ENCODE results near the gene FOLR3.
A peak's percentile ranks its signal among the peaks of the same experiment; 100 is the strongest.
"Not testable (repeated sequence)": the region's sequence is repeated elsewhere in the genome, so short reads cannot be mapped to it uniquely, and the experiment has no call there.

The FOLR3 gene

GRCh38 chr11:72169046-72169555 is 33.6 kb downstream of the FOLR3 start:
- not testable (repeated sequence) for DNase-seq

GRCh38 chr11:72169754-72170153 is 34.2 kb downstream of the FOLR3 start:
- DNase-seq, result not testable (repeated sequence)

DNA sequence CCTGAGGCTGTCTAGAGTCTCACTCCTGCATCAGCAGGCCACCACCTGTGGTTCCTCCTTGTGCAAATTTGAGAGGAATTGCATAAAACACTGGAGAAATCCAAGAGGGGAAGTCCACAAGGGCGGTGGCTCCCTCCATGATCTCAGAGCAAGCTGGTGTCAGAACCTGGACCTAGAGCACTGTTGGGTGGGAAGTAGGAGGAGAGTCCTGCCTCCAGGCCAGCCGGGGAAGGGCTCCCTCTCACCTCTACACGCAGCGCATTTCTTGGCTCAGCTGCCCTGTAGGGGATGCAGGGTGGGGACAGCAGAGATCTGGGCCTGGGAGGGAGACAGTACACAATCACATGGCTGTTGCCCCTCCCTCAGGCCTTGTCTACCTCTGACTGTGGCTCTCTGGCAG is 36.5 kb downstream of the FOLR3 start:
- not testable (repeated sequence) for DNase-seq

DNA sequence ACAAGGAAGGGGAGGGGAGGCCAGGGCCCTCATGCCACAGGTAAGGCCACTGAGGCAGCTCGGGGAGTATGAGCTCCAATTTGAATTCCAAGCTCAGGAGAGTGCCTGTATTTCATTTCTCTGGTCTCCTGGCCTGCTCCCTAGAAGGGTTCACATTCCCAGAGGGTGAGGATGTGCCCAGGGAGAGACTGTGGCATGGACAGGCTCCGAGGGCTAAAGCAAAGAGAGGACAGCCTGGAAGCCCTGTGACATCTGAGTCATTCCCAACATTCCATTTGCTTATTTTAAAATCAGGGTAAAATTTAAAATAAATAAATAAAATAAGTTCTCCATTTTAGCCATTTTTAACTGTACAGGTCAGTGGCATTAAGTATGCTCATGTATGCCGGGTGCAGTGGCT is 37.8 kb downstream of the FOLR3 start:
- DNase-seq, result no peak

DNA sequence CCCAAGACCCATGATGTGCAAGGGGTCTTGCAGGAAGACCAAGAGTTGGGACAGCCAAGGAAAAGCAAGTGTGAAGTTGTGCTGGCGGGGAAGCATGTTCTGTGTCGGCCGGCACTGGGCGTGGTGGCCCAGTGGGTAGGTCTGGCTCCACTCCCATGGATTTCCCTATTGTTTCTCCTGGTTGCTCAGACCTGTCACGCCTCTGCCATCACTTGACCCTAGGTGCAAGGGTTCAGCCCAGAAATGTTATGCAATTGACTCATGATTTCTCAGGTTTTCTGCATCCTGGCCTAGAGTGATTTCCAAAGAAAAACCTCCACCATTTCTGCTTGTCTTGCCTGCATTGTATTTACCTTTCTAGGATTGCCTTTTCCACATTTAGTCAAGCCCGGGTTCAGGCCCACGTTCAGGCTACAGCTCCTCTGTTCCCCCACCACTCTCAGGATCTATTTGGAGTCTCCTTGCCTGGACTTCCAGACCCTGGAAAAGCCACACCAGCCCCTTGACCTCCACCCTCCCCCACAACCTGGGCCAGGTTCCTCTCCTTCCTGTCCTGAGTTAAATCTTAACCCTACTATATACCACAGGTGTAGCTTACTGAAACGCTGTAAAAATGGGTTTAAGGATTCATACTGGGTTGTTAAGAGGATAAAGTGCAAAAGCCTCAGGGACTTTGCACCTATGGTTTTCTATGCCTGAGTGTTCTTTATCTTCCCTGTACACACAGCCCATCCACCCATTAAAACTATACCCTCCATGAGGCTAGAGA is 39.0 kb downstream of the FOLR3 start:
- DNase-seq, result no peak

GRCh38 chr11:72177656-72178055 is 42.1 kb downstream of the FOLR3 start:
- DNase-seq, result no peak

DNA sequence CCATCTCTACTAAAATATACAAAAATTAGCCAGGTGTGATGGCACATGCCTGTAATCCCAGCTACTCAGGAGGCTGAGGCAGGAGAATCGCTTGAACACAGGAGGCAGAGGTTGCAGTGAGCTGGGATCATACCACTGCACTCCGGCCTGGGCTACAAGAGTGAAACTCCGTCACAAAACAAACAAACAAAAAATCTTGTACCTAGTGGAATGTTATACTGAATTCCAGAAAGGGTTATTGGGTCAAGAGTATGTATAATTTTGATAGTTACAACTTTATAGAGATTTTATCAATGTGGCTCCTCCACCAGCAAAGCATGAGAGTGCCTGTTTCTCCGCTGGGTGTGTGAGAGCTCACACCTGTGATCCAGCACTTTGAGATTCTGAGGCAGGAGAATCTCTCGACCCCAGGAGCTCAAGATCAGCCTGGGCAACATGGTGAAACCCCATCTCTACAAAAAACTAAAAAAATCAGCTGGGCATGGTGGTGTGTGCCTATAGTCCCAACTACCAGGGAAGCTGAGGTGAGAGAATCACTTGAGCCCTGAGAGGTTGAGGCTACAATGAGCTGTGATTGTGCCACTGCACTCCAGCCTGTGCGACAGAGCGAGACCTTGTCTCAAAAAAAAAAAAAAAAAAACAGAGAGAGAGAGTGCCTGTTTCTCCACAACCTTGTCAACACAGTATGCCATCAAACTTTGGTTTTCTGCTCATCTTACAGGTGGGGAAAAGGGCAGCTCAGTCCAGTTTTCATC is 43.7 kb downstream of the FOLR3 start:
- DNase-seq, result no peak

DNA sequence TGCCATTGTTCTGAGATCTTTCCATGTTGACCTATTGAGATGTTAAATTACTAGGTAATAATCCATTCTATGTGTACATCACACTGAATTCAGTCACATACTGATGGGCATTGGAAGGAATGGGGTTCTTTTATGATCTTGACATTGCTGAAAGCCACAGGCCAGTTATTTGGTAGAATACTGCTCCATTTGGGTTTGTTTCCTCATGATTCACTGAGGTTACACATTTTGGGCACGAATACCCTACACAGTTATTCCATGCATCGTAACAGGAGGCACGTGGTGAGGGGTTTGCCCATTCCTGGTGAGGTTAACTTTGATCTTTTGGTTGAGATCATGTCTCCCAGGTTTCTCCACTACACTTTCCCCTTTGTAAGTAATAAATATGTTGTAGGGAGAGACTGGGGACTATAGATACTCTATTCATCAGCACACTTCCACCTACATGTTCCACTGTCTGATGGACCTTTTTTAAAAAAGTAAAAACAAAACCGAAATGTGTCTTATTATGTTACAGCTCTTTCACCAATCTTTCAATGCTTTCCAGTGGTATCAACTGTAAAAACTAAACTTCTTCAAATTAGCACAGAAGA is 44.4 kb downstream of the FOLR3 start:
- DNase-seq, result no peak

- not testable (repeated sequence) for DNase-seq
Observed at GRCh38 chr11:72180892-72181552, 45.5 kb downstream of the FOLR3 start.

GRCh38 chr11:72181553-72181958 is 46.0 kb downstream of the FOLR3 start:
- peak in 1 of 2 experiments; percentile 27 for DNase-seq

DNA sequence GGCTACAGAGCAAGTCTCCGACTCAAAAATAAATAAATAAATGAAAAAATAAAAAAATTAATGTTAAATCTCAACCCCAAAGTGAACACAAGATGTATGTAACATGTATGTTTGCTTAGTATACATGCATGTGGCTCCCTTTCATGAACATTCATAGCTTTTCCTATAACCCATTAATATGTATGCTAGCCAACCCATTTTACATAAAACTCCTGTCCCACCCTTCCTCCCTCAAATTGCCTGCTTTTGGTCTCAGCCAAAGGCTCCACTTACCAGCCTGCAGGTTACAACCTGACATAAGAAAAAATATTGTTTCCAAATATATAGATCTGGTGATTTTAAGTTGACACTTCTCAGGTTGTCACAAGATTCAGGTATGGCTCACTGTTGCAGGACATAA is 52.7 kb downstream of the FOLR3 start:
- DNase-seq, result no peak

All from NCI-H524 (cell line).